GM18861 (cell line): ENCODE measurements around the gene SAPCD1.

Source experiments
- ATAC-seq: cut with Tn5 transposase; IDR thresholded peaks from one replicate; pipeline ENCODE4 v1.9.1; 2021; ENCODE audit not compliant: unreplicated experiment

SAPCD1 gene

GRCh38 chr6:31729515-31729978, 32.9 kb upstream of the SAPCD1 start:
- no peak for ATAC-seq

DNA sequence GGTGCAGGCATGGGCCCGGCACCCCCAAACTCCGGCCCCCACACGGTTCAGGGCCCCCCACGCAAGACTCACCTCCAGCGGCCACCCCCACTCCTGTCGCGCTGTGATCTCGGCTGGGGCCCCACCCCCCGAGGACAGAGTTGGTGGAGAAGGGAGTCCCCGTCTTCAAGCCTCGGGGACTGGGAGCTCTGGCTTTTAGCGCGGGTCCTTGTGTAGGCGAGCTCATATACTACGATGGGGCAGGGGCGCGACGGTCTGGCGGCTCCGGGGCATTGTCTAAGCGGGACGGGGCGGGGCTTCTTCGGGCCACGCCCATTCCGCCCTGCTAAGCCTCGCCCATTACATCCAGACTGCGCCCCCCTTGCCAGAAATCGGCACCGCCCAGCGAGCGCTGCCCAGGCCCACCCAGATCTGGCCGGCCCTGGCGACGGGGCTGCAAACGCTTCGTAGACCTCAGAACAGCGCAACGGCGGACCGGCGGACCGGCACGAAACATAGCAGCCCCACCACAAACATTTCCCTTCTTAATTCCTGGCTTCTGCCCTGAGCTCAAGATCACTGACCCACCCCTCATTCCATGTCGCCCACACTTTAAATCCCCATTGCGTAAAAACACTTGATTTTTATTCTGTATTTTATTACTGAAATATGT, 32.4 kb upstream of the SAPCD1 start:
- ATAC-seq: no peak

DNA sequence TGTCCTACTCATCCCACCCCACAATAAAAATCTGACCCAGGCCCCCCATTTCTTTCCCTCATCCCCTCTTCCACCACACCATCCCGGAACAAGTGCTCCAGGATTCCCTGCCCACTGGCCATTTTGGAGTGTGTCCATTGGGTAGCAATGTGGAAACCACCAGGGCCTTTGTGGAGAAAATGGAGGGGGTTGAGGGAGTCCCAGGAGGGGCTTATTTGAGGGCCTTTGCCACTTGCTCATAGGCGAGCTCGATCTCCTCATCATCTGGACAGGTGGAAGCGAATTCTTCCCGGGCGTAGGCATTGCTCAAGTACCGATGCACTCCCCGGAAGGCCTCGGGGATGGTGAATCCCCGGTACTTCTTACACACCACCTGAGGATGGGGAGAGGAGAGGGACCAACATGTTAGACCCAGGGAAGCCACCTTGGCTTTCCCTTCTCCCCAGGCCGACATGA, 31.8 kb upstream of the SAPCD1 start:
- no peak for ATAC-seq

DNA sequence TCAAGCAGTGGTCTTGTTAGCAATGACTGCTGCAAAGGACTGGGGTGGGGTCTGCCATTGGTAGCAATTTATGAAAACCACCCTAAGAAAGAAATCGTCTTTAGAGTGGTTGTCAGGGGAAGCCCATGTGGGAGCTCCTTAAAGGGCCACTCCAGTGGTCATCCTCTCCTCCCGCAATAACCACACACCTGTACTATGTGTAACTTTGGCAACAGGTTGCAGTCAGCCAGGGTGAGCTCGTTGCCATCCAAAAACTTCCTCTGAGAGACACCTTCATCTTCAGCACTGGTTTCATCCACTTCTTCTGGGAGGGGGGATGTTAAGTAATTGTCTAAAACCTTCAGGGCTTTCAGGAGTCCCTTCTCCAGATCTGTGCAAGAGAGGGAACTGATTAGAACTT, 30.4 kb upstream of the SAPCD1 start:
- ATAC-seq: no peak

DNA sequence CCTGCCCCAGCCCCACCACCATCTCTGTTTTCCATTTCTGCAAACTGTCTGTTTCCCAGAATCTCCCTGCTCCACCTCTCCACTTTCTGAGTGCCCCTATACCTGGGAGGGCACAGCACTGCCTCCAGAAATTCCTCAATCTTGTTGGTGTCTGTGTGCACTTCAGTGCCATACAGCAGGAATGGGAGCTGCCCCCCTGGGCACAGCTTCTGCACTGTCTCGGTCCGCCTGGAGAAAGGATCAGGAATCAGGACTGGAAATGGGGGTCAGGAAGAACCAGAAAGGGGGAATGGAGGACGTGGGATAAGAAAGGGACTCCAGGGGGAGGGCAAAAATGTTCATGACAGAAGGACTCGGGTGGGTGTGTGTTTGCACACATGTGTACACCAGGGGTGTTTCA, 28.7 kb upstream of the SAPCD1 start:
- no peak for ATAC-seq

GRCh38 chr6:31734247-31734820, 28.1 kb upstream of the SAPCD1 start:
- ATAC-seq: no peak

- no peak for ATAC-seq
Observed at GRCh38 chr6:31734821-31735406, 27.5 kb upstream of the SAPCD1 start.

DNA sequence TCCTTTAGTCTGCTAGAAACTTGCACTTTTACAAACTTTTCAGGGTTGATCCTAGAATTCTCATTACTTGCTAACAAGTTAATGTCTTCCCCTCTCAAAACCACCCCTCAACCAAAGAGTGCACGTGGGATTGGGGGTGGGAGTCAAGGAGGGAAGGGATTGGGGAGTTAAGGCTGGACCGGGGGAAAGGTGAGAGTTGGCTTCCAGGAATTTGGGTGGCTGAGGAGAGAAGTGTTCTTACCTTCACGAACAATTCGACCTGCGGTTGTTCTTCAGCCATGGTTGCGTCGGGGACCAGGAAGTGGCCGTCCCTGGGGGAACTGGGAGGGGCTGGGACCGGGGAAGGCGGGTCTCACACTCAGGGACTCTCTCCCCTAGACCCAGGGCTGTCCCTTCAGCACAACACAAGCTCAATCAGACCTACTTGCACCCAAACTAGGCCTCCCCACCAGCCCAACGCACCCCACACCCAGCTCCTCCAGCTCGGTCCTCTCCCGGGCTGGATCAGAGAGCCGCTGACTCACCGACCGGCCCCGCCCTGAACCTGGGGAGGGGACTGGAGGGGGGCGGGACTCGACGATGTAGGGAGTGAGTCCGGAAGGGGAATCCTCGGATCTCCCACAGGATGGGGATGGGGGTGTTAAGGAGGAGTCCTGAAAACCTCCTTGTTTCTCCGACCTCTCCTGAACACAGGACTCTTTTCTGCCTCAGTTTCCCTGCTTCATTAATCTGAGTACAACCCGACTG, 26.3 kb upstream of the SAPCD1 start, which contains the start of gene CLIC1:
CLIC1 (minus strand) TSS at position 510 of the 747 bp plus-strand sequence; CDS start at position 280, 230 bp downstream.
- no peak for ATAC-seq

DNA sequence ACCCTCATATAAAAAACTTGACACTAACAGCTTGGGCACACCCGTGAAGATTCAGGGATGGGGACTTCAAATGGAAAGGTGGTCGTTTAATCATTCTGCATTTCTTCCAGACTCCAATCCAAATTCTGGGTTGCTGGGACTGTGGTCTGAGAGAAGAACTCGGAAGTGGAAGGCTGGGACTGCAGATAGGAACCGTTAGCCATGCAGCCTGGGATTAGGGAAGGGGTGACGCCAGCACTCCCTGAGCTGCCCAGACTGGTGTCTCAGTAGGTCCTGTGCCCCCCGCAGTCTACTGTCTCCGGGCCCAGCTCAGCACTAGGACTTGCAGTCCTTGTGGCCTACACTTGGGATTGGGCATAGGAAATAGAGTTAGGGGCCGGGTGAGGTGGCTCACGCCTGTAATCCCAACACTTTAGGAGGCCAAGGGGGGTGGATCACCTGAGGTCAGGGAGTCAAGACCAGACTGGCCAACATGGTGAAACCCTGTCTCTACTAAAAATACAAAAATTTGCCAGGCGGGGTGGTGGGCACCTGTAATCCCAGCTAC, 25.6 kb upstream of the SAPCD1 start:
- ATAC-seq: no peak

DNA sequence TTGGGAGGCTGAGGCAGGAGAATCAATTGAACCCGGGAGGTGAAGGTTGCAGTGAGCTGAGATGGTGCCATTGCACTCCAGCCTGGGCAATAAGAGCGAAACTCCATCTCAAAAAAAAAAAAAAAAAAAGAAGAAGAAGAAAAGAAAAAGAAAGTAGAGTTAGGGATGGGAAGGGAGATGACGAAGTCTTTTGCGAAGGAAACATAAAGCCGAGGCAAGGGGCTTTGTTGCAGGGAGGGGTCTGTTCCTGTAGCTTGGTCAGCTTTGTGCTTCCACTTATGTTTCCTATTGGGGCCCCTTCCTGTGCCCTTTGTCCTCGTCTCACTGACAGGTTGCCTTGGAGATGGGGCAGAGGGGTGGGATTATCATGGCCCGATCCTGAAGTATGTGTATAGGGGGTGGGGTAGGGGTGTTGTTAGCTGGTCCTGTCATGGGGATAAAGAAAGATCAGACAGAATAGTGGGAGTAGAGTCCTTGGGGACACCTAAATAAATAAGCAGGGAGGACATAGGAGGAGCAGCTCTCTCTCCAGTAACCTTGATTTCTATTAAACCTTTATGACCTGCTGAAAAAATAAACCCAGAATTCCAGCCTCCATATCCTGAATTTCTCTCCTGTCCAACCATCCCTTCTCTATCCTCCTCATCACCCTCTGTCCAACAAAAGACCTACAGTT, 25.0 kb upstream of the SAPCD1 start:
- ATAC-seq: no peak

DNA sequence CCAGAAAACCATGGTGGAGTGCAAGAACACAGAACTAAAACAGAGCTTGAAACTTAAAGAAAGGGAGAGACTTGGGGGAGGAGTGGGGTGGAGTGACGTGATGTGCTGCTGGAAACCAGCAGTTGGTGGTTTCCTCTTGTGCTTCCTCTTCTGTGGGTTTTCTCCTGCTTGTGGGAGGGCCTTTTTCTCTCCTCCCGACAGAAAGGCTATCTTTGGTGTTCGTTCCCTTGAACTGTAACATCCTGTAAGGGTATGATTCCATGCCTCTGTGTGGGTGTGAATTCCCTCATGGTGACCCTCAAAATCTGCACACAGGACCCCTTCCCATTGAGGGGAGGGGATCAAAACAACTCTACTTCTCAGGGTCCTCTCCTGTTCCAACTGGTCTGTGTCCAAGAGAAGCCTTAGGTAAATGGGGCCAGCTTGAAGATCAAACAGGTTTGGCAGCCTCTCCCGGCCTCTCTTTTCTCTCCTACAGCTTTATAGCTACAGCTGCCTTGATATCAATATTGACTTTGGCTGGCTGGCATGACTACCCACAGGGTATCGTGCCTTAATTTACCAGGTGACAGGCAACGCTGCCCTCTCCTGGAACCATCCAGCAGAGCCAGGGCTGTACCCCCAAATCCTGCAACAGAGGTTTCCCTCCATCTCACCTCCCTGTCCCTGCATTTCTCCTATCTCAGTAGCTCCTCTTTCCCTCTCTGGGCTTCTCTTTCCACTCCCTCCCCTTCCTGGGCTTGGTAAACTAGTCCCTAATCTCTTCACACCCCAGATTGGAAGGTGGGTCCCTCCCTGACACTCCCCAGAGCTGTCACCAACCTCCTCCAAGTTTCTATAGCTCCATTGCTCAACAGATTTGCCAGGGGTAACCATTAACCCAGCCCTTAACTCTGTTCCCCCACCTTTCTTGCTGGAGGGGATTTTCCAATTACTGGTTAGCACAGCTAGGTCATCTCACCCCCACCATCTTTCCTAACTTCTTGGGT, 24.2 kb upstream of the SAPCD1 start:
- ATAC-seq: no peak

DNA sequence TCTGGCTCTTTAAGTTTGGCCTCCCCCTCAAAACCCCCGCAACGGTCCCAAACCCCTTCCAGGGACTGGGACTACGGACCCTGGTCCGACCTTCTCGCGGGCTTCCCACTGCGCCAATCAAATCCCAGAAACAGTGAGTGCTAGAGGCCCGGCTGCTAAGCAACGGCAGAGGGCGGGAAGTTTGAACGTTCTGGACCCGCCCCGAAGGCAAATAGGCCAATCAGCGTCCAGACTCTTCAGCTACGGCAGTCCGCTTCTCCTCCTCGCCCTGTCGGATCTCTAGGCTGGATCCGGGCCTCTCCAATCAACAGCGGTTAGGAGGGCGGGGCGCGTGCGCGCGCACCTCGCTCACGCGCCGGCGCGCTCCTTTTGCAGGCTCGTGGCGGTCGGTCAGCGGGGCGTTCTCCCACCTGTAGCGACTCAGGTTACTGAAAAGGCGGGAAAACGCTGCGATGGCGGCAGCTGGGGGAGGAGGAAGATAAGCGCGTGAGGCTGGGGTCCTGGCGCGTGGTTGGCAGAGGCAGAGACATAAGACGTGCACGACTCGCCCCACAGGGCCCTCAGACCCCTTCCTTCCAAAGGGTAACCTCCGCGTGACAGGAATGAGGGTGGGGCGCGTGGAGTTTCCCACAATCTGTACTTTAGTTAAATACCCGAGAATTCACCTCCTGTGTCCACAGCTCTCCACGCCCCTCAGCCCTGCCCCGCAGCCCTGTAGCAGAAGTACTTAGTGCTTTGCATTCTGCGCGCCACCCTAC, 22.6 kb upstream of the SAPCD1 start, which contains the start of gene MSH5:
MSH5 (plus strand) TSS at position 367 of the 758 bp plus-strand sequence. CDS start 462 bp downstream, outside the sequence.
- peak; percentile 55 for ATAC-seq

DNA sequence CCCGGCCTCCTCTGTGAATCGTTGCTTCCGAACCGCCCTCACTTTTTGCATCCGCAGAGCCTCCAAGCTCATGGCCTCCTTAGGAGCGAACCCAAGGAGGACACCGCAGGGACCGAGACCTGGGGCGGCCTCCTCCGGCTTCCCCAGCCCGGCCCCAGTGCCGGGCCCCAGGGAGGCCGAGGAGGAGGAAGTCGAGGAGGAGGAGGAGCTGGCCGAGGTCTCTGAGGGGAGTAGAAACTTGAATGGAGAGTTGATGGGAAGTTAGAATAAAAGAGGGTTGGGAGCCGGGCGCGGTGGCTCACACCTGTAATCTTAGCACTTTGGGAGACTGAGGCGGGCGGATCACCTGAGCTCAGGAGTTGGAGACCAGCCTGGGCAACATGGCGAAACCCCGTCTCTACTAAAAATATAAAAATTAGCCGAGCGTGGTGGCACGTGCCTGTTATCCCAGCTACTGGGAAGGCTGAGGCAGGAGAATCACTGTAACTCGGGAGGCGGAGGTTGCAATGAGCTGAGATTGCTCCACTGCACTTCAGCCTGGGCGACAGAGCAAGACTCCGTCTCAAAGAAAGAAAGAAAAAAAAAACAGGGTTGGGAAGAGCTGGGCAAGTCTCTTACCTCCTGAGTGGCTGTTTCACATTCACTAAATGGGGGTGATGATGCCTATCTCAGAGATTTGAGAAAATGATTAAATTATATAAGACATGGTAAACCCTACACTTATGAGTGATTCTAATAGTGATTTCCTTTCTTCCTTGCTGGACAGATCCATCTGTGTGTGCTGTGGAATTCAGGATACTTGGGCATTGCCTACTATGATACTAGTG, 21.8 kb upstream of the SAPCD1 start:
- ATAC-seq: no peak

DNA sequence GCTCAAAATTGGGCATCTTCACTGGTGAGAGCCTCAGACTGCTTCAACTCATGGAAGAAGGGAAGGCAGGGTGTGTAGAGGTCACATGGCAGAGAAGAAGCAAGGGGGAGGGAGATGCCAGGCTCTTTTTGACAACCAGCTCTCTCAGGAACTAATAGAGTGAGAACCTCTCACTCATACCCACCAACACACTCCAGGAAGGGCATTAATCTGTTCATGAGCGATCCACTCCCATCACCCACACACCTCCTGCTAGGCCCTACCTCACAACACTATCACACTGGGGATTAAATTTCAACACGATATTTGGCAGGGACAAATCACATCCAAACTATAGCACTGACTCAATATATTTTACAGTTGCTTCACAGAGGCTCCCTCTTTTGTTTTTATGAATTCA, 20.6 kb upstream of the SAPCD1 start:
- no peak for ATAC-seq

DNA sequence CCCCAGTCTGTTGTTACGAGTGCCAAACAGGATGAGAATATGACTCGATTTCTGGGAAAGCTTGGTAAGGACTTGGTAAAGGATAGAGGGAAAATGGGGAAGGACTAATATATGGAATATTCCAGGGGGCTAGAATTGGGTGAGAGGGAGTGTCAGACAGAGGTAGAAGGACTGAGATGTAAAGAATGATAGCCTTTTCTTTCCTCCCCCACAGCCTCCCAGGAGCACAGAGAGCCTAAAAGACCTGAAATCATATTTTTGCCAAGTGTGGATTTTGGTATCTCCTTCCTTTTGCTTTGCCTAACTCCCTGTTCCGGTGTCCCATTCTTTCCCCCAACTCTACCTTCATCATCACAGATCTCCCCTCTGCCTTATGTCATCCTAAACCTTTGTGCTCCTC, 19.6 kb upstream of the SAPCD1 start:
- no peak for ATAC-seq

- ATAC-seq: no peak
Observed at GRCh38 chr6:31744422-31744821, 18.0 kb upstream of the SAPCD1 start.

- no peak for ATAC-seq
Observed at GRCh38 chr6:31749301-31750036, 13.0 kb upstream of the SAPCD1 start.
